PC-3 (cell line): ENCODE results near the gene MYH9. TPM values are rescaled to one million over a fixed set of nuclear protein-coding genes. Genes with fewer than 3 reads are reported as not detected.

Experiments used
- ATAC-seq: fragments of 200-7000 bp; cut with Tn5 transposase; 2 replicates; pipeline ENCODE4 v1.9.1; 2020; ENCODE audit warnings: mild to moderate bottlenecking, moderate library complexity
- BruUV-seq: library from RNA; stranded (reverse); fragments of 400-500 nt; replicated peaks from 2 replicates; lab custom pipeline; 2021; lab: Mats Ljungman, UMichigan
- CTCF ChIA-PET: fragments of 300-600 bp; sonication (Branson Sonifier 250); formaldehyde crosslinking; loops from one replicate; lab custom pipeline; 2022; ENCODE audit warnings: antibody characterized with exemption; lab: Charles Lee
- POLR2A ChIA-PET: fragments of 300-600 bp; sonication (Branson Sonifier 250); formaldehyde crosslinking; loops from one replicate; lab custom pipeline; 2022; ENCODE audit warnings: antibody characterized with exemption; ENCODE audit not compliant: unreplicated experiment; lab: Charles Lee
- DNase-seq: peaks from one replicate; pipeline ENCODE4 v3.0.0-alpha.2; 2015
- H2AFZ ChIP-seq: fragments of 300-600 bp; sonication (generic); 2 replicates; pipeline ENCODE4 v1.6.0; 2016; ENCODE audit warnings: antibody characterized with exemption, low read length
- H3F3A ChIP-seq: fragments of 300-600 bp; sonication (generic); one replicate; pipeline ENCODE4 v1.6.0; 2017; ENCODE audit warnings: antibody characterized with exemption, low read length, control low read depth, mild to moderate bottlenecking; ENCODE audit not compliant: unreplicated experiment
- H3K27ac ChIP-seq: fragments of 300-600 bp; sonication (generic); 2 replicates; pipeline ENCODE4 v1.5.1; 2016; ENCODE audit warnings: mild to moderate bottlenecking, low read length
- H3K27me3 ChIP-seq: fragments of 300-600 bp; sonication (generic); 2 replicates; pipeline ENCODE4 v1.6.1; 2016; ENCODE audit warnings: low read length, mixed read lengths
- H3K36me3 ChIP-seq: fragments of 300-600 bp; sonication (generic); 2 replicates; pipeline ENCODE4 v1.6.1; 2016; ENCODE audit warnings: low read depth, mixed run types, low read length, mixed read lengths
- H3K4me1 ChIP-seq: fragments of 300-600 bp; sonication (generic); 2 replicates; pipeline ENCODE4 v1.5.1; 2016; ENCODE audit warnings: low read length; ENCODE audit not compliant: insufficient read depth
- H3K4me2 ChIP-seq: fragments of 300-600 bp; sonication (generic); 2 replicates; pipeline ENCODE4 v1.6.0; 2016; ENCODE audit warnings: low read length
- H3K4me3 ChIP-seq: fragments of 300-600 bp; sonication (generic); 2 replicates; pipeline ENCODE4 v1.5.1; 2016; ENCODE audit warnings: mild to moderate bottlenecking, low read length, mixed read lengths
- H3K79me2 ChIP-seq: fragments of 300-600 bp; sonication (generic); 2 replicates; pipeline ENCODE4 v1.6.1; 2017; ENCODE audit warnings: low read length, mixed read lengths
- H3K9ac ChIP-seq: fragments of 300-600 bp; sonication (generic); 2 replicates; pipeline ENCODE4 v1.6.0; 2016; ENCODE audit warnings: mild to moderate bottlenecking, low read length
- H3K9me2 ChIP-seq: fragments of 300-600 bp; sonication (generic); replicated peaks from 2 replicates; pipeline ENCODE4 v1.6.1; 2016; ENCODE audit warnings: mixed run types, low read length, mixed read lengths
- H3K9me3 ChIP-seq: fragments of 300-600 bp; sonication (generic); 2 replicates; pipeline ENCODE4 v1.6.1; 2016; ENCODE audit warnings: low read length, mixed read lengths
- H4K20me1 ChIP-seq: fragments of 300-600 bp; sonication (generic); 2 replicates; pipeline ENCODE4 v1.6.1; 2016; ENCODE audit warnings: low read length, mixed read lengths
- EZH2 ChIP-seq: fragments of 300-600 bp; sonication (generic); IDR thresholded peaks from one replicate; pipeline ENCODE4 v1.6.1; 2017; ENCODE audit warnings: antibody characterized with exemption, mild to moderate bottlenecking, low read length; ENCODE audit not compliant: unreplicated experiment
- EZH2phosphoT487 ChIP-seq: fragments of 300-600 bp; sonication (generic); IDR thresholded peaks from 2 replicates; pipeline ENCODE4 v1.6.1; 2018; ENCODE audit warnings: mild to moderate bottlenecking, antibody characterized with exemption, low read length, borderline replicate concordance
- intact Hi-C: fragments of 100-400 bp; cut with micrococcal nuclease; formaldehyde crosslinking; loops from 2 replicates; pipeline ENCODE4 v1.9.0; 2023
- total RNA-seq: library from RNA; depleted of rRNA; stranded (reverse); fragments of >200 nt; gene quantifications from 2 replicates; pipeline ENCODE4 v1.2.3, GENCODE V29; 2014
- TF ChIP-seq, protein P1 (sequence below): fragments of 300-600 bp; sonication (generic); conservative IDR thresholded peaks from 2 replicates; pipeline ENCODE4 v1.5.1; 2017; ENCODE audit warnings: antibody characterized with exemption, low read depth, mild to moderate bottlenecking, low read length

The MYH9 gene
- total RNA-seq, 1 experiment from 2014 or later = 357 TPM

DNA sequence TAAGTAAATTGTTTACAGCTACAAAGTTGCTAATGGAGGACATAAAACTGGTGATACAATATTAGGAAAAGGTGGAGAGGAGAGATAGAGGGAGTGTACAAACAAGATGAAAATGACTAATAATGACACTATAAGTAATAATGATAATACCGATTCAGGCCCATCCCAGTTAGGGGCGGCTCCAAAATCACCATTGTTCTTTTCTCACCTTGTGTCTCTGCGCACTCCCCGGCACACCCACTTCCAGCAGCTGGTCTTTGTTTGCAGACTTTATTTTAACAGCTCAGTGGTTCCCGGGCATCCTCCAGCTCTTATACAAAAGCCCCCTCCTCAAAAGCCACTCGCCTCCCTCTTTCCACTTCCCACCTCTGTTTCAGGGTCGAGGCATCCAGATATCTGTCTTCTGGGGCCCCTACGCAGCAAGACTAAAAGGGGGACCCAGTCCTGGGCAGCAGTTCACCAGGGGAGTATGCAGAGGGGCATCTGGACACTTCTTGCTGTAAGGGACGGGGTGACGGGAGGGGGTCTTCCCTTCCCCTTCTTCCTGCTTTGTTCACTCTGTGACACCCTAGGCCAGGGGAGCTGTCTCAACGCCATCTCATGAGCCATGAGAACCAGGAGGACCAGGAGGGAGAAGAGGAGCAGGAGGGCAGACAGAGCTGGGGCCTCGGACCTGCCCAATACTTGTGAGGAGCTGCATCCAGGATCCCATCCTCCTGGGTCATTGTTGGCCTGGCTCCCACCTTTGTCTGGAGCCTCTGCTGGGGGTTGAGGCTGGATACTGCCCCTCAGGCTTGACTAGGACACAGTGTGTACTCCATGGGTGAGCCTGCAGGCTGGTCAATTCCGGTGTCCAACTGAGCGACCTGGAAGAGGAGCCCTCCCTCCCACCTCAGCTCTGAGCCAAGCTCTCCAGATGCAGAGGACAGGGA, 151.1 kb downstream of the MYH9 start:
- Histone ChIP-seq H3K9me2 (no peaks in the 10 kb centered on the region), H3K9ac (no peak overlapping the region), H3K79me2 (peaks cover 24% of the 10 kb centered on the region), H3F3A (no peaks in the 10 kb centered on the region), H3K9me3 (no peaks in the 10 kb centered on the region), H3K4me1 (peaks cover 18% of the 10 kb centered on the region), H2AFZ (no peak overlapping the region), H3K27ac (no peak overlapping the region), H3K4me2 (no peak overlapping the region), H4K20me1 (no peaks in the 10 kb centered on the region), H3K27me3 (no peaks in the 10 kb centered on the region), H3K36me3 (no peaks in the 10 kb centered on the region; the same call in 1 of the 2 replicates), H3K4me3 (no peak overlapping the region)
- CTCF ChIA-PET = no interaction called here
- intact Hi-C loops = loop anchor here (5.0 kb wide), 1 partner anchor 39 kb away; no protein-coding TSS in a partner anchor
- no peak for ATAC-seq
- POLR2A ChIA-PET = no interaction called here
- no TSS peak for BruUV-seq
- TF ChIP-seq, protein P1, sequence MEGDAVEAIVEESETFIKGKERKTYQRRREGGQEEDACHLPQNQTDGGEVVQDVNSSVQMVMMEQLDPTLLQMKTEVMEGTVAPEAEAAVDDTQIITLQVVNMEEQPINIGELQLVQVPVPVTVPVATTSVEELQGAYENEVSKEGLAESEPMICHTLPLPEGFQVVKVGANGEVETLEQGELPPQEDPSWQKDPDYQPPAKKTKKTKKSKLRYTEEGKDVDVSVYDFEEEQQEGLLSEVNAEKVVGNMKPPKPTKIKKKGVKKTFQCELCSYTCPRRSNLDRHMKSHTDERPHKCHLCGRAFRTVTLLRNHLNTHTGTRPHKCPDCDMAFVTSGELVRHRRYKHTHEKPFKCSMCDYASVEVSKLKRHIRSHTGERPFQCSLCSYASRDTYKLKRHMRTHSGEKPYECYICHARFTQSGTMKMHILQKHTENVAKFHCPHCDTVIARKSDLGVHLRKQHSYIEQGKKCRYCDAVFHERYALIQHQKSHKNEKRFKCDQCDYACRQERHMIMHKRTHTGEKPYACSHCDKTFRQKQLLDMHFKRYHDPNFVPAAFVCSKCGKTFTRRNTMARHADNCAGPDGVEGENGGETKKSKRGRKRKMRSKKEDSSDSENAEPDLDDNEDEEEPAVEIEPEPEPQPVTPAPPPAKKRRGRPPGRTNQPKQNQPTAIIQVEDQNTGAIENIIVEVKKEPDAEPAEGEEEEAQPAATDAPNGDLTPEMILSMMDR = no peak
- DNase-seq = no peak

DNA sequence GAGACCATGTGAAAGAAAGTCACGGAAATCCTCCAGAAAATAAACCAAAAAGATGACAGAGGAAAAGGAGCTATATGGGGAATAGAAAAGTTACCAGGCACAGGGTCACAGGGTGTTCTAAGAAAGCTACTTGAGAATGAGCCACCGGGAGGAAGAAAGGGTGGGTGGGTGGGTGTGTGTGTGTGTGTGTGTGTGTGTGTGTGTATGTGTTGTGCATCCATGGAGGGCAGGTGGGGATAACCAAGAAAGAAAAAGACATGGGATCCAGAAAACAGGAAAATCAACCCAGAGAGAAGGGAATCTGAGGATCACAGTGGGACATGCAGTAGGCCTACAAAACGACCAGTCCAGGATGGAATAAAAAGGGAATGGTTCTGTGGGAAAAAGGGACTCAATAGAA, 152.2 kb downstream of the MYH9 start:
- CTCF ChIA-PET = no interaction called here
- no peak overlapping the region for H3K27ac ChIP-seq

DNA sequence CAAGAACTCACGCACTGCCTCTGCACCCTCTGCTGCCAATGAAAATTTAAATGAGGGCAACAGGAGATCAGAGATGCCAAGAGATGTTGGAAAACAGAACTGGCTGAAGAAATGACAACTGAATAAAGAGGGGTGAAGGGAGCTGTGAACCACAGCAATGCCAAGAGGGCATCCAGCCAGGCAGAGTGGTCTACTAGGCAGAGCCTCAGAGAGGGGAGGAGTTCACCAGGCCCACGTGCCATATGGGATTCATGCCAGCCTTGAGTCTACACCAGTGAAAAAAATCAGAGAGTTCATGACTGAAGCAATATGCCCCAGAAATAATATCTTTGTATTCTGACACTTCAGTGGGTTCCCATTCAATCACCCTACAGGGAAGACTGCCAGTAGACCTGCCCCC, 152.8 kb downstream of the MYH9 start:
- H4K20me1 ChIP-seq = no peaks in the 10 kb centered on the region
- no peak overlapping the region for H3K4me2 ChIP-seq
- H3F3A ChIP-seq = no peaks in the 10 kb centered on the region
- no peaks in the 10 kb centered on the region for H3K9me2 ChIP-seq
- ATAC-seq (no peak), DNase-seq (no peak)
- H2AFZ ChIP-seq = no peak overlapping the region
- H3K9ac ChIP-seq = no peak overlapping the region
- no peaks in the 10 kb centered on the region; the same call in 1 of the 2 replicates for H3K36me3 ChIP-seq
- H3K27ac ChIP-seq = no peak overlapping the region
- H3K9me3 ChIP-seq = no peaks in the 10 kb centered on the region
- ChIA-PET POLR2A (no interaction called here), CTCF (no interaction called here)
- intact Hi-C loops = loop anchor here (5.0 kb wide), 1 partner anchor 38 kb away; no protein-coding TSS in a partner anchor
- no TSS peak for BruUV-seq
- TF ChIP-seq EZH2 = no peak
- TF ChIP-seq, protein P1 = no peak
- no peak for TF ChIP-seq EZH2phosphoT487
- H3K4me3 ChIP-seq = no peak overlapping the region
- H3K27me3 ChIP-seq = no peaks in the 10 kb centered on the region
- H3K4me1 ChIP-seq = peaks cover 17% of the 10 kb centered on the region
- peaks cover 24% of the 10 kb centered on the region for H3K79me2 ChIP-seq

More for the DNA sequence above, 152.2 kb downstream of the MYH9 start:
- ATAC-seq = no peak
- no peaks in the 10 kb centered on the region for H3F3A ChIP-seq
- no TSS peak for BruUV-seq
- no peaks in the 10 kb centered on the region for H3K9me3 ChIP-seq
- no peak overlapping the region for H3K9ac ChIP-seq
- no peak for DNase-seq
- no peak overlapping the region for H3K4me3 ChIP-seq
- H3K79me2 ChIP-seq = peaks cover 24% of the 10 kb centered on the region
- no peak overlapping the region for H2AFZ ChIP-seq
- no peaks in the 10 kb centered on the region for H3K27me3 ChIP-seq
- TF ChIP-seq EZH2phosphoT487 (no peak), EZH2 (no peak)
- TF ChIP-seq, protein P1 = no peak
- intact Hi-C loops = loop anchor here (5.0 kb wide), 1 partner anchor 38 kb away; no protein-coding TSS in a partner anchor
- peaks cover 18% of the 10 kb centered on the region for H3K4me1 ChIP-seq
- POLR2A ChIA-PET = no interaction called here
- no peaks in the 10 kb centered on the region; the same call in 1 of the 2 replicates for H3K36me3 ChIP-seq
- no peak overlapping the region for H3K4me2 ChIP-seq
- no peaks in the 10 kb centered on the region for H4K20me1 ChIP-seq
- no peaks in the 10 kb centered on the region for H3K9me2 ChIP-seq
